Choroid plexus epithelial cell (primary cell): Measurements from ENCODE around the gene OLFML2B.

Source experiments
- DNase-seq: peaks from one replicate; pipeline ENCODE4 v3.0.0-alpha.2; 2010; ENCODE audit warnings: low read depth
- H3K4me3 ChIP-seq: 2 replicates; pipeline ENCODE4 v1.5.1; 2011; ENCODE audit warnings: low read depth, mild to moderate bottlenecking, control low read depth, low read length, moderate library complexity
- TF ChIP-seq, protein P1 (sequence below): conservative IDR thresholded peaks from 2 replicates; pipeline ENCODE4 v1.5.1; 2011; ENCODE audit warnings: low read depth, mild to moderate bottlenecking, control low read depth, inconsistent platforms, low read length, moderate library complexity

OLFML2B gene

DNA sequence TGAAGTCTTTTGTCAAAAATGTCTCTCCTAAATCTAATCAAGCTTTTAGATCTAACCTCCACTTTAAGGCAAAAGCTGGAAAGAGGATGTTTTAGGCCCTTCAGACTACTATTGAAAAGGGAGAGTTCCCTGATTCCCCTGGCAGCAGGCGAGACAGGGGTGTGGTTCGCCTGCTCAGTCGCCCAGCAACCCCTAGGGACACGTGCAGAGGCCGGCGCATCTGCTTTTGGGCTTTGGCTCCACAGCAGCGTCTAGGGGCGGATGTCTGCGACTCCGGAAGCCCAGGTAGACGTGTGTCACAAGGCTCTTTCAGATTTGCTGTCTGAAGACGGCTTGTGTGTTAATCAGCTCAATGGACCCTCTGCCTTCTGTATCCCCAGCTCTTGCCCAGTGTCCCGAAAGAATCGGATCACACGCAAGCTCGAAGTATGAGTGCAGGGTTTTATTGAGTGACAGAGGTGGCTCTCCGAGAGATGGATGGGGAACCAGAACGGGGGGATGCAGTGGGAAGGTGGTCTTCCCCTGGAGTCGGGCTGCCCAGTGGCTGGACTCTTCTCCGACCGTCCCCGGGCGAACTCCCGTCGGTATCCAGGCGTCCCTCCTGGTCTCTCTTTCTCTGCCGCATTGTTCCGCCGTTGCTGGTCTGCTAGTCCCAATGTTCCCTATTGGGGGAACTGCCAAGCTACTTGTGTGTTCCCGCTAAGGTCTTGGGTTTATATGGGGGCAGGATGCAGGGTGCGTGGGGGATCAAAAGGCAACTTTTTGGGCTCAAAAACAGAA lies 45.5 kb downstream of the OLFML2B start:
- H3K4me3 ChIP-seq, result no peak overlapping the region
- DNase-seq, result no peak
- TF ChIP-seq, protein P1, sequence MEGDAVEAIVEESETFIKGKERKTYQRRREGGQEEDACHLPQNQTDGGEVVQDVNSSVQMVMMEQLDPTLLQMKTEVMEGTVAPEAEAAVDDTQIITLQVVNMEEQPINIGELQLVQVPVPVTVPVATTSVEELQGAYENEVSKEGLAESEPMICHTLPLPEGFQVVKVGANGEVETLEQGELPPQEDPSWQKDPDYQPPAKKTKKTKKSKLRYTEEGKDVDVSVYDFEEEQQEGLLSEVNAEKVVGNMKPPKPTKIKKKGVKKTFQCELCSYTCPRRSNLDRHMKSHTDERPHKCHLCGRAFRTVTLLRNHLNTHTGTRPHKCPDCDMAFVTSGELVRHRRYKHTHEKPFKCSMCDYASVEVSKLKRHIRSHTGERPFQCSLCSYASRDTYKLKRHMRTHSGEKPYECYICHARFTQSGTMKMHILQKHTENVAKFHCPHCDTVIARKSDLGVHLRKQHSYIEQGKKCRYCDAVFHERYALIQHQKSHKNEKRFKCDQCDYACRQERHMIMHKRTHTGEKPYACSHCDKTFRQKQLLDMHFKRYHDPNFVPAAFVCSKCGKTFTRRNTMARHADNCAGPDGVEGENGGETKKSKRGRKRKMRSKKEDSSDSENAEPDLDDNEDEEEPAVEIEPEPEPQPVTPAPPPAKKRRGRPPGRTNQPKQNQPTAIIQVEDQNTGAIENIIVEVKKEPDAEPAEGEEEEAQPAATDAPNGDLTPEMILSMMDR, result no peak

DNA sequence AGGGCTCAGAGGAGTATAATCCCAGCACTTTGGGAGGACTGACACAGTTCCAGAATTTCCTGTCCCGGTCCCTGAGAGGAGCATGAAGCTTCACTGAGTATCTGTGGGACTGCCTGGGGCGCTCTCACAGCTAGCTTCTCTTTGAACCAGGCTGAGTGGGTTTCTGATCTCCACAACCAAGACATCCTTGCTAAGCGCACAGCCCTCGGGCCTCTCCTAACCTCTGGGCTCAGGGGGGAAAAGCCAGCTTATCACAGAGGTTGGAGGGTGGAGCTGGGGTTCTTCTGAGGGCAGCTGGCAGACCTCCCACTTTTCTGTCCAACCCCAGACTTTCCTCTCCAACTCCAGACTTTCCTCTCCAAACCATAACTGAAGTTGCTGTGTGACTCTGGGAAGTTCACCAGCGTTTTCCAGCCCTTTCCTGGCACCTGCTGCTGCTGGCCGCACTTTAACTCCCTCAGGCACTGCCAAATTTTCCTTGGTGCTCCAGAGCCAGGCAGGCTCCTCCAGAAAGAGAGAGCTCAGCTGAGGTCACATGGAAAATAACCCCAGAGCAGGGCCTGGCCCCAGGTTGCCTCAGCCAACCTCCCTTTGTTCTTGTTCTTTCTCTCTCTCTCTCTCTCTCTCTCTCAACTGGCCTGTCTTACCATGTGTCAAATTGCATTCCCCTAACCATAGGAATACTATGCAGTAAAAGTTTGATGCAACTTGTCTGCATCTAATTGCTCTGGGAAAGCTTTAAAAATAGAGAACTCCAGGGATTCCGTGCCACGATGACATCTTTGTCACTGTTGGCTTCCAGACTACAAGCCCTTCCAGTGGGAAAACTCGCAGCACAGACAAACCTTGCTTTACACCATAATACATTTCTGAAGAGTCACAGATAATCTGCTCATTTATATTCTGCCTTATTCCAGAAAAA lies 49.5 kb downstream of the OLFML2B start:
- H3K4me3 ChIP-seq, result no peak overlapping the region
- DNase-seq, result no peak
- TF ChIP-seq, protein P1, result no peak

DNA sequence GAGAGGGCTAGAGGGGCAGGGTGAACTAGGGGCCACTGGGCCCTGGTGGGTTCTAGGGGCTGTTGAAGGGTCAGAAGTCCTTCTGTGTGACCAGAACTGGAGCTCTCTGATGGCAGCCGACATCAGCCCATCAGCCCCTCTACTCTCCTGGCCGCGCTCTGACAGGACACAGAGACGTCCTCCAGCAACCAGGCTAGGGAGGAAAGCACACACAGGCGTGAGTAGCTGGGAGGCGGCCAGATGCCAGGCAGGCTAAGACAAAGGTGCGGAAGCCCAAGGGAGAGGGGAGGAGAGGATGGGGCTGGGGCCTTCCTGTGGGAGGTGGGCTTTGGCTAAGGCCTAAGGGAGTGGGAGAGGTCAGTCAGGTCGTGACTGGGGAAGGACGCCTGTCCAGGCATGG lies 50.8 kb downstream of the OLFML2B start:
- TF ChIP-seq, protein P1, result no peak
- DNase-seq, result no peak
- H3K4me3 ChIP-seq, result no peak overlapping the region

DNA sequence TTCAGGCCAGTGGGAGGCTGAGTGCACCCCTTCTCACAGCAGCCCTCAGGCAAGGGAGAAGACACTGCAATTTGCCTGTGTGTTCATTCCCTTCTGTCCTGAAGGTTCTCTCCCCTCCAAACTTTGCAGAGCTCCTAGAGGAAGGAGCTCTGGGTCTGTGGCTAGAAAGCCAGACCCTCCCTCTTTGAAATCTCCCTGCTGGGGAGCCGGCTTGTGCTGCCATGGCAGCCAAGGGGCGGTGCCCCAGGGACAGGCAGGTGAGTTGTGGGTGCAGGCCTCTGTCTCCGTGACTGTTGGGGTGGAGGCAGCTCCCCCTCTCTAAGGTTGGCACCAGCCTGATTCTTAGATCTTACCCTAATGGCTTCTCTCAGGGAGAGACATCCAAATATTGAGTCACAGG lies 53.0 kb downstream of the OLFML2B start:
- H3K4me3 ChIP-seq, result no peak overlapping the region
- no peak for DNase-seq
- TF ChIP-seq, protein P1, result no peak

DNA sequence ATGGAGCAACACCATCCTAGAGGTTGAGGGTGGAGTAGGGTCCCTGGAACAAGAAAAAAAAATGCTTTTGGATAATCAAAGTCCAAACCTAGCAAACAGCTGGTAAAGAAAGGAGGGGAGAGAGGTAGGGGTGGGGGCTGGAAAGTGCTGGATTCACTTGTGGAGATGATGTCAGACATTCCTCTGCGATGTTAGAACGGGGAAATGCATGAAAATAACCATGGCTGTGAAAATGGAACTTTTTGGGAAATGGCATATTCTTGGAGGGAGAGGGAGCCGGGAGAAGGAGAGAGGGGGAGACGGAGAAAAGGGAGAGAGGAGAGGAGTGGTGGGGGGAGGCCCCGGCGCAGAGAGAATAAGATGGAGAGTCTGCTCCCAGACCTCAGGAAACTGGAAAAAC lies 53.6 kb downstream of the OLFML2B start:
- H3K4me3 ChIP-seq, result no peak overlapping the region

DNA sequence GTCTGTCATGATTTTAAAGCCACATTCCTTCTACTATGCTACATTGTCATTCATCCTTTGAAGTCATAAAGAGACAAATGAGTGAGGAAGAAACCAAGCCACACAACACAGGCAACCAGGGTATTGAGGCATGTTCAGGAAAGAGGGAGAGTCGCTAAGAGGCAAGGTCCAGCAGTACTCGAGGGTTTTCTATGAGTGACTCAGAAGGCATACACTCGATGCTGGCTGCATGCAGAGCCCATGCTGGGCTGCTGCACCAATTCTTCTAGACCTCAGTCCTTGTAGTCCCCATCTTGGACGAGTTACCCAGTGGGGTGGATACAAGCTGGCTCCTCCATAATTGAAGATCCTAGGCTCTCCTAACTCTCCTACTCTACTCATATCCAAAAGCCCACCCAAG lies 57.6 kb downstream of the OLFML2B start:
- H3K4me3 ChIP-seq, result no peak overlapping the region
- TF ChIP-seq, protein P1, result no peak
- DNase-seq, result peak; percentile 60

More for the DNA sequence above, 53.6 kb downstream of the OLFML2B start:
- no peak for DNase-seq
- TF ChIP-seq, protein P1, result no peak
